Astrocyte of the spinal cord (primary cell): ENCODE data around the gene CISD2.
"Not testable (repeated sequence)": the region's sequence is repeated elsewhere in the genome, so short reads cannot be mapped to it uniquely, and the experiment has no call there.

ENCODE experiments used
- DNase-seq: peaks from one replicate; pipeline ENCODE4 v3.0.0; 2011; ENCODE audit warnings: low read depth, low spot score
- H3K4me3 ChIP-seq: 2 replicates; pipeline ENCODE4 v1.5.1; 2011; ENCODE audit warnings: low read depth, mild to moderate bottlenecking, low read length, moderate library complexity
- CTCF ChIP-seq: IDR thresholded peaks from 2 replicates; pipeline ENCODE4 v1.5.1; 2012; ENCODE audit warnings: low read depth, mild to moderate bottlenecking, low read length, inconsistent platforms
- in situ Hi-C: cut with HindIII; loops from 2 replicates; pipeline ENCODE4 v1.10.0; 2017; ENCODE audit warnings: low sequenced_read_pairs

The CISD2 gene

GRCh38 chr4:102878901-102879300 lies 10.1 kb downstream of the CISD2 start:
- in situ Hi-C loops = no loop called here
- no peak for TF ChIP-seq CTCF
- DNase-seq = no peak
- H3K4me3 ChIP-seq = no peak overlapping the region

- in situ Hi-C loops = no loop called here
- DNase-seq = no peak
- TF ChIP-seq CTCF = no peak
Measured at GRCh38 chr4:102881343-102881742, 12.6 kb downstream of the CISD2 start.

GRCh38 chr4:102883278-102883677 lies 14.5 kb downstream of the CISD2 start:
- no peak overlapping the region for H3K4me3 ChIP-seq
- DNase-seq = no peak
- TF ChIP-seq CTCF = no peak
- in situ Hi-C loops = no loop called here

More at GRCh38 chr4:102881343-102881742, 12.6 kb downstream of the CISD2 start:
- no peak overlapping the region for H3K4me3 ChIP-seq

GRCh38 chr4:102888570-102888969 lies 19.8 kb downstream of the CISD2 start:
- in situ Hi-C loops, H3K4me3 ChIP-seq, DNase-seq: not testable (repeated sequence)

GRCh38 chr4:102889866-102890265 lies 21.1 kb downstream of the CISD2 start:
- DNase-seq = peak; percentile 16
- in situ Hi-C loops = not testable (repeated sequence)

GRCh38 chr4:102896547-102896946 lies 27.8 kb downstream of the CISD2 start:
- H3K4me3 ChIP-seq, DNase-seq, in situ Hi-C loops: not testable (repeated sequence)

More at GRCh38 chr4:102889866-102890265, 21.1 kb downstream of the CISD2 start:
- H3K4me3 ChIP-seq = not testable (repeated sequence)

GRCh38 chr4:102897610-102898009 lies 28.8 kb downstream of the CISD2 start:
- H3K4me3 ChIP-seq, in situ Hi-C loops, DNase-seq: not testable (repeated sequence)

GRCh38 chr4:102901804-102902203 lies 33.0 kb downstream of the CISD2 start:
- H3K4me3 ChIP-seq = no peak overlapping the region
- no peak for DNase-seq
- no peak for TF ChIP-seq CTCF
- in situ Hi-C loops = no loop called here

- in situ Hi-C loops = no loop called here
- no peak overlapping the region for H3K4me3 ChIP-seq
- DNase-seq = no peak
- no peak for TF ChIP-seq CTCF
Measured at GRCh38 chr4:102918859-102919258, 50.1 kb downstream of the CISD2 start.

- in situ Hi-C loops, DNase-seq, H3K4me3 ChIP-seq: not testable (repeated sequence)
Measured at GRCh38 chr4:102919697-102920096, 50.9 kb downstream of the CISD2 start.
